Epithelial cell of proximal tubule (primary cell): Measurements from ENCODE around the gene DYNLL1. TPM values are rescaled to one million over a fixed set of nuclear protein-coding genes. Genes with fewer than 3 reads are reported as not detected.
"Not testable (repeated sequence)": the region's sequence is repeated elsewhere in the genome, so short reads cannot be mapped to it uniquely, and the experiment has no call there.

Experiments
- DNase-seq: peaks from one replicate; pipeline ENCODE4 v3.0.0-alpha.2; 2011; ENCODE audit warnings: low read depth
- H3K4me3 ChIP-seq: 2 replicates; pipeline ENCODE4 v1.5.1; 2011; ENCODE audit warnings: low read depth, mild to moderate bottlenecking, low read length
- total RNA-seq: library from RNA; depleted of rRNA; stranded (reverse); fragments of >200 nt; gene quantifications from 2 replicates; pipeline ENCODE4 v1.2.3, GENCODE V29; 2015
- TF ChIP-seq, protein P1 (sequence below): conservative IDR thresholded peaks from 2 replicates; pipeline ENCODE4 v1.5.1; 2012; ENCODE audit warnings: low read depth, mild to moderate bottlenecking, low read length

The DYNLL1 gene
- total RNA-seq, 1 donor from 2014 or later: 357 TPM

GRCh38 chr12:120522568-120522967, 26.7 kb downstream of the DYNLL1 start:
- H3K4me3 ChIP-seq: no peak overlapping the region
- DNase-seq: no peak
- TF ChIP-seq, protein P1, sequence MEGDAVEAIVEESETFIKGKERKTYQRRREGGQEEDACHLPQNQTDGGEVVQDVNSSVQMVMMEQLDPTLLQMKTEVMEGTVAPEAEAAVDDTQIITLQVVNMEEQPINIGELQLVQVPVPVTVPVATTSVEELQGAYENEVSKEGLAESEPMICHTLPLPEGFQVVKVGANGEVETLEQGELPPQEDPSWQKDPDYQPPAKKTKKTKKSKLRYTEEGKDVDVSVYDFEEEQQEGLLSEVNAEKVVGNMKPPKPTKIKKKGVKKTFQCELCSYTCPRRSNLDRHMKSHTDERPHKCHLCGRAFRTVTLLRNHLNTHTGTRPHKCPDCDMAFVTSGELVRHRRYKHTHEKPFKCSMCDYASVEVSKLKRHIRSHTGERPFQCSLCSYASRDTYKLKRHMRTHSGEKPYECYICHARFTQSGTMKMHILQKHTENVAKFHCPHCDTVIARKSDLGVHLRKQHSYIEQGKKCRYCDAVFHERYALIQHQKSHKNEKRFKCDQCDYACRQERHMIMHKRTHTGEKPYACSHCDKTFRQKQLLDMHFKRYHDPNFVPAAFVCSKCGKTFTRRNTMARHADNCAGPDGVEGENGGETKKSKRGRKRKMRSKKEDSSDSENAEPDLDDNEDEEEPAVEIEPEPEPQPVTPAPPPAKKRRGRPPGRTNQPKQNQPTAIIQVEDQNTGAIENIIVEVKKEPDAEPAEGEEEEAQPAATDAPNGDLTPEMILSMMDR: no peak

GRCh38 chr12:120528861-120529525, 33.1 kb downstream of the DYNLL1 start, which contains the start of gene COQ5:
Gene COQ5, minus strand, starts transcription at chr12:120529158. Its CDS starts 17 bp downstream, at chr12:120529141.
- TF ChIP-seq, protein P1: no peak
- DNase-seq: no peak
- H3K4me3 ChIP-seq: peak within 1 kb of the TSS; percentile 98

GRCh38 chr12:120529641-120530417, 33.9 kb downstream of the DYNLL1 start:
- peak overlapping the region; percentile 98 for H3K4me3 ChIP-seq
- no peak for DNase-seq
- TF ChIP-seq, protein P1: peak; percentile 38

- not testable (repeated sequence) for DNase-seq, H3K4me3 ChIP-seq
Observed at GRCh38 chr12:120530418-120530761, 34.5 kb downstream of the DYNLL1 start.

DNA sequence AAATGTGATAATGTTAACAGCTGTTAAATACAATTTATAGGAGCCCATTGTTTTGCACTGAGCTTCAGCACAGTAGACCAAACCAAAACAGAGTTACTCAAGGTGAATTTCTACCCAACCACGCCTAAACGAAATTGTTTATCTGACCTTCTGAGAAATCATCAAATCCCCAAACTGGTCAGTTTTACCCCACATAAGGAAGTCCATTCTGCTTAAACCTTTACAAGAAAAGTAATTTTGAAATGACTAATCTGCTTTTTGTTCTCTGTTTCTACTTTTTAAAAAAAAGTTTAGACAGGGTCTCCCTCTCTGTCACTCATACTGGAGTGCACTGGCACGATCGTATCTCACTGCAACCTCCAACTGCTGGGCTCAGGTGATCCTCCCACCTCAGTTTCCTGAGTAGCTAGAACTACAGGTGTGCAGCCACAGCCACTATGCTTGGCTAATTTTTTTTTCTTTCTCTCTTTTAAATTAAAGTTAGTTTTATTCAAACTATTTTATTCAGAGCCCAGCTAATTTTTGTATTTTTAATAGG, 36.9 kb downstream of the DYNLL1 start:
- no peak overlapping the region for H3K4me3 ChIP-seq
- TF ChIP-seq, protein P1: no peak
- no peak for DNase-seq

GRCh38 chr12:120534203-120534702, 38.3 kb downstream of the DYNLL1 start, which contains the start of gene RNF10:
Gene RNF10, plus strand, starts transcription at chr12:120534356. Its CDS starts 456 bp downstream, at chr12:120534812.
- TF ChIP-seq, protein P1: no peak
- peak within 1 kb of the TSS; percentile 81 for H3K4me3 ChIP-seq
- DNase-seq: no peak
